HCT116 (cell line): ENCODE measurements around the gene DDX23. TPM values are rescaled to one million over a fixed set of nuclear protein-coding genes. Genes with fewer than 3 reads are reported as not detected.

Experiments
- ATAC-seq: fragments of 200-7000 bp; cut with Tn5 transposase; 2 replicates; pipeline ENCODE4 v1.9.1; 2020; ENCODE audit warnings: mild to moderate bottlenecking, moderate library complexity
- BruUV-seq: library from RNA; stranded (reverse); fragments of 400-500 nt; replicated peaks from 2 replicates; lab custom pipeline; 2021; lab: Mats Ljungman, UMichigan
- CTCF ChIA-PET: fragments of 300-600 bp; sonication (Branson Sonifier 250); formaldehyde crosslinking; loops from one replicate; lab custom pipeline; 2021; ENCODE audit warnings: antibody characterized with exemption; lab: Charles Lee
- POLR2A ChIA-PET: fragments of 300-600, 350-600 bp; sonication (Branson Sonifier 250); formaldehyde crosslinking; loops from one replicate; lab custom pipeline; 2021; ENCODE audit warnings: antibody characterized with exemption; lab: Charles Lee
- RAD21 ChIA-PET, 2 experiments: fragments of 300-600 bp; sonication (Branson Sonifier 250); formaldehyde crosslinking; loops; one replicate each; lab custom pipeline; 2023; ENCODE audit warnings: low total read pairs in 2 of 2; ENCODE audit not compliant: uncharacterized antibody in 2 of 2, unreplicated experiment in 2 of 2, low non-redundant PET in 1 of 2; lab: Charles Lee
- DNase-seq: peaks from one replicate; pipeline ENCODE4 v3.0.0-alpha.2; 2010; ENCODE audit warnings: low read depth, low spot score
- H2AFZ ChIP-seq: fragments of 200-600 bp; shearing (Covaris generic), sonication (generic); 2 replicates; pipeline ENCODE4 v1.6.1; 2017; ENCODE audit warnings: low read depth, mixed run types, mixed read lengths, antibody characterized with exemption, low read length; ENCODE audit not compliant: poor library complexity, severe bottlenecking
- H3K27ac ChIP-seq: 2 replicates; pipeline ENCODE4 v1.5.1; 2012; ENCODE audit warnings: low read depth, low read length
- H3K27me3 ChIP-seq: fragments of 200-600 bp; sonication (generic); 2 replicates; pipeline ENCODE4 v1.6.1; 2016; ENCODE audit warnings: mixed run types, low read length, mixed read lengths; ENCODE audit not compliant: insufficient read depth
- H3K36me3 ChIP-seq, 2 experiments: fragments of 200-500 bp in 1 of 2; fragments of 200-600 bp in 1 of 2; sonication (Bioruptor generic) in 1 of 2; sonication (generic) in 1 of 2; 2 replicates each; pipeline versions ENCODE4 v1.5.1 to v1.6.1; 2014 to 2016; ENCODE audit warnings: low read length in 2 of 2, inconsistent platforms in 1 of 2, mixed read lengths in 1 of 2, mixed run types in 1 of 2; ENCODE audit not compliant: insufficient read depth in 2 of 2, control insufficient read depth in 1 of 2
- H3K4me1 ChIP-seq, 2 experiments: fragments of 200-600 bp in 1 of 2; sonication (generic) in 1 of 2; 2 replicates each; pipeline versions ENCODE4 v1.5.1 to v1.6.1; 2012 to 2017; ENCODE audit warnings: low read length in 2 of 2, inconsistent platforms in 1 of 2, mild to moderate bottlenecking in 1 of 2, mixed read lengths in 1 of 2, mixed run types in 1 of 2, moderate library complexity in 1 of 2; ENCODE audit not compliant: insufficient read depth in 2 of 2, control insufficient read depth in 1 of 2
- H3K4me2 ChIP-seq: fragments of 200-600 bp; sonication (generic); 2 replicates; pipeline ENCODE4 v1.6.1; 2017; ENCODE audit warnings: mixed run types, low read length, mixed read lengths
- H3K4me3 ChIP-seq, 2 experiments: fragments of 200-600 bp in 1 of 2; sonication (generic) in 1 of 2; replicated peaks in 1 of 2; 2 replicates each; pipeline ENCODE4 v1.5.1; 2011 to 2016; ENCODE audit warnings: low read length in 2 of 2, control low read depth in 1 of 2, low read depth in 1 of 2, mild to moderate bottlenecking in 1 of 2, mixed read lengths in 1 of 2, mixed run types in 1 of 2
- H3K79me2 ChIP-seq: fragments of 200-600 bp; sonication (generic); 2 replicates; pipeline ENCODE4 v1.6.1; 2017; ENCODE audit warnings: mild to moderate bottlenecking, mixed run types, low read length, moderate library complexity, mixed read lengths; ENCODE audit not compliant: insufficient read depth
- H3K9ac ChIP-seq: fragments of 200-600 bp; sonication (generic); 2 replicates; pipeline ENCODE4 v1.6.1; 2016; ENCODE audit warnings: low read length, mixed read lengths
- H3K9me2 ChIP-seq: fragments of 200-600 bp; sonication (generic), shearing (Covaris generic); 2 replicates; pipeline ENCODE4 v1.6.1; 2017; ENCODE audit warnings: mixed run types, mild to moderate bottlenecking, moderate library complexity; ENCODE audit not compliant: insufficient read depth
- H3K9me3 ChIP-seq, 2 experiments: fragments of 200-500 bp in 1 of 2; fragments of 200-600 bp in 1 of 2; sonication (Bioruptor generic) in 1 of 2; sonication (generic) in 1 of 2; 2 replicates each; pipeline ENCODE4 v1.6.1; 2014 to 2017; ENCODE audit warnings: low read length in 2 of 2, mixed read lengths in 2 of 2, inconsistent platforms in 1 of 2, low read depth in 1 of 2, mild to moderate bottlenecking in 1 of 2, mixed run types in 1 of 2, moderate library complexity in 1 of 2; ENCODE audit not compliant: control insufficient read depth in 1 of 2, insufficient read depth in 1 of 2
- H4K20me1 ChIP-seq: fragments of 200-600 bp; sonication (generic), shearing (Covaris generic); 2 replicates; pipeline ENCODE4 v1.6.1; 2017; ENCODE audit warnings: mixed run types, mild to moderate bottlenecking, moderate library complexity; ENCODE audit not compliant: insufficient read depth
- ATF3 ChIP-seq: IDR thresholded peaks from 2 replicates; pipeline ENCODE4 v1.6.1; 2012
- CEBPB ChIP-seq: IDR thresholded peaks from 2 replicates; pipeline ENCODE4 v1.6.1; 2012; ENCODE audit warnings: low read depth
- CTCF ChIP-seq, 3 experiments: fragments of 200-600 bp in 1 of 3; sonication (generic) in 1 of 3; IDR thresholded peaks in 2 of 3; conservative IDR thresholded peaks in 1 of 3; 2 replicates each; pipeline ENCODE4 v1.5.1; 2012 to 2017; ENCODE audit warnings: low read depth in 2 of 3, low read length in 2 of 3, antibody characterized with exemption in 1 of 3, borderline replicate concordance in 1 of 3, control low read depth in 1 of 3, mild to moderate bottlenecking in 1 of 3, mixed read lengths in 1 of 3, mixed run types in 1 of 3, moderate library complexity in 1 of 3; ENCODE audit not compliant: insufficient read depth in 1 of 3
- EGR1 ChIP-seq: IDR thresholded peaks from 2 replicates; pipeline ENCODE4 v1.6.1; 2012; ENCODE audit warnings: low read depth
- ELF1 ChIP-seq: IDR thresholded peaks from 2 replicates; pipeline ENCODE4 v1.6.1; 2012; ENCODE audit warnings: low read depth, borderline replicate concordance
- EZH2phosphoT487 ChIP-seq: fragments of 200-600 bp; IDR thresholded peaks from 2 replicates; pipeline ENCODE4 v1.6.1; 2018; ENCODE audit warnings: antibody characterized with exemption, borderline replicate concordance
- FOSL1 ChIP-seq: IDR thresholded peaks from 2 replicates; pipeline ENCODE4 v1.6.1; 2012; ENCODE audit warnings: low read depth
- JUND ChIP-seq: IDR thresholded peaks from 2 replicates; pipeline ENCODE4 v1.6.1; 2012
- POLR2A ChIP-seq: IDR thresholded peaks from 2 replicates; pipeline ENCODE4 v1.7.0; 2011; ENCODE audit warnings: borderline replicate concordance; ENCODE audit not compliant: insufficient read depth, insufficient read length; ENCODE audit errors: extremely low read depth
- POLR2AphosphoS5 ChIP-seq: IDR thresholded peaks from 2 replicates; pipeline ENCODE4 v1.6.1; 2011; ENCODE audit warnings: mild to moderate bottlenecking, low read depth, low read length, moderate library complexity
- RAD21 ChIP-seq: IDR thresholded peaks from 2 replicates; pipeline ENCODE4 v1.6.1; 2012; ENCODE audit warnings: low read depth, mild to moderate bottlenecking
- REST ChIP-seq: IDR thresholded peaks from 2 replicates; pipeline ENCODE4 v1.6.1; 2012; ENCODE audit warnings: low read depth
- SP1 ChIP-seq: IDR thresholded peaks from 2 replicates; pipeline ENCODE4 v1.6.1; 2012; ENCODE audit warnings: low read depth
- SRF ChIP-seq: IDR thresholded peaks from 2 replicates; pipeline ENCODE4 v1.6.1; 2012; ENCODE audit warnings: low read depth
- TCF7L2 ChIP-seq: IDR thresholded peaks from 2 replicates; pipeline ENCODE4 v1.7.0; 2011; ENCODE audit warnings: borderline replicate concordance, inconsistent platforms; ENCODE audit not compliant: insufficient read depth, insufficient read length; ENCODE audit errors: extremely low read depth
- YY1 ChIP-seq: IDR thresholded peaks from 2 replicates; pipeline ENCODE4 v1.6.1; 2011; ENCODE audit warnings: low read length, low read depth, moderate library complexity, mild to moderate bottlenecking; ENCODE audit not compliant: insufficient replicate concordance; ENCODE audit errors: extremely low read depth
- ZFX ChIP-seq: fragments of 450-650 bp; IDR thresholded peaks from 2 replicates; pipeline ENCODE4 v1.6.1; 2017
- ZNF274 ChIP-seq: fragments of 200-500 bp; sonication (Bioruptor generic); IDR thresholded peaks from 2 replicates; pipeline ENCODE4 v1.6.1; 2014; ENCODE audit warnings: mild to moderate bottlenecking, low read depth, low read length, inconsistent platforms
- intact Hi-C: fragments of 100-400 bp; cut with micrococcal nuclease; formaldehyde crosslinking; loops from 2 replicates; pipeline ENCODE4 v1.10.0; 2022
- total RNA-seq: library from RNA; stranded (reverse); gene quantifications from one replicate; pipeline ENCODE4 v1.2.1, GENCODE V29; 2021; ENCODE audit not compliant: unreplicated experiment

Gene DDX23
- total RNA-seq, 1 experiment from 2014 or later = 75.0 TPM

DNA sequence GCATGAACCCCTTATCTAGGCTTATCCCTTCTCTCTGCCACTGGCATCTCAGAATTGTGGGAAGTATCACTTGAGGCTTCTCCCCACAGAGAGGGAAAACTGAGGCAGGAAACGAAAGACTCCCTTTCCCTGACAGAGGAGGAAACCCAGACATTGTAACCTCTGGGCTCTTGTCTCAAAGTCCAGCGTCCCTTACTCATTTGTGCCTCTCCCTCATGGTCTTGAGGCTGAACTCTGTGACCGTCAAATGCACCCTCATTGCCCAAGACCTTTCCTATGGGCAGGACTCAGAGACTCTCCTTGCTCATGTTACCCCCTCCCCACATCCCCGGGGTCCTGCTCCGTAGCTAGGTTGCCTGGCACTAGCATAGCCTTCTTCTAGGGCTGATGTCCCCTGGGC lies 29.8 kb downstream of the DDX23 start:
- peaks cover 9 to 16% of the 10 kb centered on the region in 2 experiments; a peak in 3 of 4 replicates for H3K4me1 ChIP-seq

More for the DNA sequence above, 29.8 kb downstream of the DDX23 start:
- no peak overlapping the region for H2AFZ ChIP-seq
- H3K9me3 ChIP-seq = no peaks in the 10 kb centered on the region
- RAD21 ChIA-PET = no interaction called here
- H3K36me3 ChIP-seq = peaks cover 0 to 7% of the 10 kb centered on the region in 2 experiments; a peak in 1 of 4 replicates
- H3K27ac ChIP-seq = no peak overlapping the region
- POLR2A ChIA-PET = no interaction called here
- ATAC-seq = no peak
- CTCF ChIA-PET = no interaction called here
- H3K79me2 ChIP-seq = no peaks in the 10 kb centered on the region
- no peaks in the 10 kb centered on the region for H4K20me1 ChIP-seq
- TF ChIP-seq ATF3 = no peak
- TF ChIP-seq EGR1 = no peak
- no peak for TF ChIP-seq POLR2A
- TF ChIP-seq POLR2AphosphoS5 = no peak
- TF ChIP-seq FOSL1 = no peak
- no peak for TF ChIP-seq SRF
- TF ChIP-seq JUND = no peak
- no peak for TF ChIP-seq EZH2phosphoT487
- no peak for TF ChIP-seq REST
- no peak for TF ChIP-seq TCF7L2
- TF ChIP-seq ELF1 = no peak
- TF ChIP-seq ZFX = no peak
- TF ChIP-seq SP1 = no peak
- no peak for TF ChIP-seq YY1
- no peak for TF ChIP-seq CEBPB
- TF ChIP-seq CTCF (IDR thresholded peaks at IDR 0.05 in 2 of 3, conservative IDR thresholded peaks at IDR 0.05 in 1 of 3; ENCODE audit: borderline replicate concordance in 1 of 3, insufficient read depth in 1 of 3, low read depth in 2 of 3, low read length in 2 of 3) = no peak
- TF ChIP-seq RAD21 = no peak
- no peak for TF ChIP-seq ZNF274
- TF ChIP-seq, all 23 proteins: peak for 0
- Histone ChIP-seq H3K4me3 (no peak overlapping the region), H3K9me2 (no peaks in the 10 kb centered on the region), H3K27me3 (no peaks in the 10 kb centered on the region), H3K9ac (no peak overlapping the region), H3K4me2 (no peak overlapping the region)
- intact Hi-C loops = no loop called here
- no TSS peak for BruUV-seq
- DNase-seq = no peak
